ENCODE measurements around the gene TCF4.

DNA sequence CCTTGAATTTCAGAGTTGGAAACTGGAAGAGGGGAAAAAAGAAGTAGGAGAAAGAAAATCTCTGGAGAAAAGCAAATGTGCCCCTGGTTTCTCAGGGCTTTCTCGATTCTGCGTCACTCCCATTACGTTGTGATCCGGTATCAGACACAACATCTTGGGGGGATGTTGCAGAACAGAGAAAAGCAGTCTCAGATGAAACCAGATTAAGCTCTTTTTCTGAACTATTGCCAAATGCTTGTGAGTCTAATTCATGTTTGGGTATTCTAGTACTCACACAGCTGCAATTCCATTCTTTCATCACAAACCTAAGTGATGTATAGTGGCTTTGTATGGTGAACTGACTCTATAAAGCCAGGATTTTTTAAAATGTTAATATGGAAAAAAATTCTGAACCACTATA lies 233.2 kb downstream of the TCF4 start:
- TF ChIP-seq, protein P1, sequence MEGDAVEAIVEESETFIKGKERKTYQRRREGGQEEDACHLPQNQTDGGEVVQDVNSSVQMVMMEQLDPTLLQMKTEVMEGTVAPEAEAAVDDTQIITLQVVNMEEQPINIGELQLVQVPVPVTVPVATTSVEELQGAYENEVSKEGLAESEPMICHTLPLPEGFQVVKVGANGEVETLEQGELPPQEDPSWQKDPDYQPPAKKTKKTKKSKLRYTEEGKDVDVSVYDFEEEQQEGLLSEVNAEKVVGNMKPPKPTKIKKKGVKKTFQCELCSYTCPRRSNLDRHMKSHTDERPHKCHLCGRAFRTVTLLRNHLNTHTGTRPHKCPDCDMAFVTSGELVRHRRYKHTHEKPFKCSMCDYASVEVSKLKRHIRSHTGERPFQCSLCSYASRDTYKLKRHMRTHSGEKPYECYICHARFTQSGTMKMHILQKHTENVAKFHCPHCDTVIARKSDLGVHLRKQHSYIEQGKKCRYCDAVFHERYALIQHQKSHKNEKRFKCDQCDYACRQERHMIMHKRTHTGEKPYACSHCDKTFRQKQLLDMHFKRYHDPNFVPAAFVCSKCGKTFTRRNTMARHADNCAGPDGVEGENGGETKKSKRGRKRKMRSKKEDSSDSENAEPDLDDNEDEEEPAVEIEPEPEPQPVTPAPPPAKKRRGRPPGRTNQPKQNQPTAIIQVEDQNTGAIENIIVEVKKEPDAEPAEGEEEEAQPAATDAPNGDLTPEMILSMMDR (IDR thresholded peaks at IDR 0.05 in 8 of 11, conservative IDR thresholded peaks at IDR 0.05 in 3 of 11): no peak
- no peak for TF ChIP-seq POLR2AphosphoS5 (IDR thresholded peaks at IDR 0.05)

Measured in spleen (tissue), 7 donors.